GM20000 (cell line): ENCODE data around the gene MRPS10.
"Not testable (repeated sequence)": the region's sequence is repeated elsewhere in the genome, so short reads cannot be mapped to it uniquely, and the experiment has no call there.

Experiments
- DNase-seq: peaks from one replicate; pipeline ENCODE4 v3.0.0; 2012; ENCODE audit warnings: low spot score
- CTCF ChIP-seq: IDR thresholded peaks from 2 replicates; pipeline ENCODE4 v1.5.1; 2012; ENCODE audit warnings: mild to moderate bottlenecking, control low read depth; ENCODE audit errors: extremely low read depth, missing control alignments

MRPS10 gene

GRCh38 chr6:42210551-42210950 lies 7.1 kb downstream of the MRPS10 start:
- TF ChIP-seq CTCF: no peak
- no peak for DNase-seq

DNA sequence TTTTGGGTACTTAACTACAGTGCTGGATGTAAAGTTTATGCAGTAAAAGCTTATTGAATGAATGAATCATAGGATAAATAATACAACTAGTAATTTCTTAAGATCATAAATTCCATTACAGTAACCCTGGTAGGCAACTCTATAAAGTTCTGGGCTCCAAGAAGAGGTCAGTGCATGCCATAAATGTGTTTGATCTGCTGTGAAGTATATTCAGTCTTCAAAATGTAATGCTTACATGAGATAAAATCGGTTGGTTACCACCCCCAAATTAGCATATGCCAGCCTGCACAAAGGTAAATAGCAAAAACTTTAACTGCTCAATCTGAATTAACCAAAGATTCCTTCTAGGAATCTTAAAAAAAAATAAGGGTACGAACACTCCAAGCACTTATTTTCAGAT lies 10.1 kb downstream of the MRPS10 start:
- not testable (repeated sequence) for DNase-seq

DNA sequence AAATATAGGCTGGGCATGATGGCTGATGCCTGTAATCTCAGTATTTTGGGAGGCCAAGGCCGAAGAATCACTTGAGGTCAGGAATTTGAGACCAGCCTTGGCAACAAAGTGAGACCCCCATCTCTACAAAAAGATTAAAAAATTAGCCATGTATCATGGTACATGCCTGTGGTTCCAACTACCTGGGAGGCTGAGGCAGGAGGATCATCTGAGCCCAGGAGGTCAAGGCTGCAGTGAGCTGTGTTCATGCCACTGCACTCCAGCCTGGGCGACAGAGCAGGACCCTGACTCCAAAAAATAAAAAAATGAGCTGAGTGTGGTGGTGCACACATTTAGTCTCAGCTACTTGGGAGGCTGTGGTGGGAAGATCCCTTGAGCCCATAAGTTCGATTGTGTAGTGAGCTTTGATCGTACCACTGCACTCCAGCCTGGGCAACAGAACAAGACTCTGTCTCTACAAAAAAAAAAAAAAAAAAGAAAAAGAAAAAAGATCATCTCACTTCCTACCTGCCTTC lies 12.8 kb downstream of the MRPS10 start:
- no peak for DNase-seq
- no peak for TF ChIP-seq CTCF

DNA sequence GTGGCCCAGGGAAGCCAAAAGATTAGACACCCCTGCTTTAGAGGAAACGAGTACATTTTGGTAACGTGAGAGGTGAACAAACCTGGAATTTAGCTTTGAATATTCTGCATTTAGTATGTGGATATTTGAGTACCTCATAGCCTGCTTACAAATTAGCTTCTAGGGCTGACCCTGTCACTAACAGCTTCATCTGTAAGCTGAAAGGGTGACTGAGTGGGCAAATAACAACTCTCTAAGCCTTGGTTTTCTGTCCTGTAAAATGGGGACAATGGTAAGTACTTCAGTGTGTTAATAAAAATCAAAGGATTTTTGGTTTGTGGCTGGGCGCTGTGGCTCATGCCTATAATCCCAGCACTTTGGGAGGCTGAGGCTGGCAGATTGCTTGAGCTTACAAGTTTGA lies 14.5 kb downstream of the MRPS10 start:
- DNase-seq: no peak
- TF ChIP-seq CTCF: no peak

GRCh38 chr6:42202131-42202915 lies 15.3 kb downstream of the MRPS10 start:
- DNase-seq: not testable (repeated sequence)

- no peak for DNase-seq
- no peak for TF ChIP-seq CTCF
Observed at GRCh38 chr6:42201382-42201781, 16.3 kb downstream of the MRPS10 start.

- no peak for TF ChIP-seq CTCF
- DNase-seq: no peak
Observed at GRCh38 chr6:42200035-42200434, 17.6 kb downstream of the MRPS10 start.

GRCh38 chr6:42199106-42199981 lies 18.3 kb downstream of the MRPS10 start:
- TF ChIP-seq CTCF: no peak
- no peak for DNase-seq
